Prostate gland (tissue), 2 donors: ENCODE measurements around the gene DYNC1H1.

Source experiments
- POLR2A ChIP-seq: fragments of 450-650 bp; IDR thresholded peaks from one replicate; pipeline ENCODE4 v1.6.1; 2016; ENCODE audit warnings: antibody characterized with exemption, mild to moderate bottlenecking
- POLR2AphosphoS5 ChIP-seq: sonication (generic); formaldehyde crosslinking; IDR thresholded peaks from one replicate; pipeline ENCODE4 v1.6.1; 2017; ENCODE audit warnings: antibody characterized with exemption
- TF ChIP-seq, protein P1 (sequence below), 4 experiments: fragments of 200-600 bp in 2 of 4; fragments of 450-650 bp in 2 of 4; sonication (generic) in 2 of 4; IDR thresholded peaks; 1 replicate in 3 of 4; 2 replicates in 1 of 4; pipeline ENCODE4 v1.5.1; 2016 to 2019; ENCODE audit warnings: antibody characterized with exemption in 4 of 4, mild to moderate bottlenecking in 2 of 4, moderate library complexity in 2 of 4

DNA sequence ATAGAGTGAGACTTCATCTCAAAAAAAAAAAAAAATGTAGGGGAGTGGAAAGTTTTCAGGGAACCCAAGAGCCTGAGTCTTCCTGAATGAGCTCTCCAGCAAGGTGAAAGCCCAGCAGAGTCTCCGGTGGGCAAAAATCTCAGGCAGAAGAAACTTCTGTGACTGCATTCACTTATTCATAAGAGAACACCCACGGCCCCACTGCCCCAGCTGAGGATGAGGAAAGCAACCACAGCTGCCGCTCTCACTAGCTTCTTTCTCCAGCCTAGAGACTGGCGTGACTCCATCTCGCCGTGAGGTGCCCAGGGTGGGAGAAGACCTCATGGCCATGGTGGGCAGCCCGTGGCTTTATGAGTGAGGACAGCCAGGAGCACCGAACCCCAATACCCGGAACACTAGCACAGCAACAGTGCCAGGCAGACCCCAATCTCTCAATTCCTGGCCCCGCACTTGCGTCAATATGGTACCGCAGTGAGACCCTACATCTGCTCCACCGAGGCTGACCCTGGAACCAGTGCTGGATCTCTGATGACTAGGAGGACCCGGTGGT lies 29.7 kb upstream of the DYNC1H1 start:
- TF ChIP-seq, protein P1, sequence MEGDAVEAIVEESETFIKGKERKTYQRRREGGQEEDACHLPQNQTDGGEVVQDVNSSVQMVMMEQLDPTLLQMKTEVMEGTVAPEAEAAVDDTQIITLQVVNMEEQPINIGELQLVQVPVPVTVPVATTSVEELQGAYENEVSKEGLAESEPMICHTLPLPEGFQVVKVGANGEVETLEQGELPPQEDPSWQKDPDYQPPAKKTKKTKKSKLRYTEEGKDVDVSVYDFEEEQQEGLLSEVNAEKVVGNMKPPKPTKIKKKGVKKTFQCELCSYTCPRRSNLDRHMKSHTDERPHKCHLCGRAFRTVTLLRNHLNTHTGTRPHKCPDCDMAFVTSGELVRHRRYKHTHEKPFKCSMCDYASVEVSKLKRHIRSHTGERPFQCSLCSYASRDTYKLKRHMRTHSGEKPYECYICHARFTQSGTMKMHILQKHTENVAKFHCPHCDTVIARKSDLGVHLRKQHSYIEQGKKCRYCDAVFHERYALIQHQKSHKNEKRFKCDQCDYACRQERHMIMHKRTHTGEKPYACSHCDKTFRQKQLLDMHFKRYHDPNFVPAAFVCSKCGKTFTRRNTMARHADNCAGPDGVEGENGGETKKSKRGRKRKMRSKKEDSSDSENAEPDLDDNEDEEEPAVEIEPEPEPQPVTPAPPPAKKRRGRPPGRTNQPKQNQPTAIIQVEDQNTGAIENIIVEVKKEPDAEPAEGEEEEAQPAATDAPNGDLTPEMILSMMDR (IDR thresholded peaks at IDR 0.05) = no peak
- TF ChIP-seq POLR2A (no peak), POLR2AphosphoS5 (no peak)
